CD4-positive, alpha-beta T cell treated with Interleukin-12 subunit alpha and Interleukin-12 subunit beta, for 1 hour (primary cell): Measurements from ENCODE around the gene NME3.

ENCODE experiments used
- DNase-seq: peaks from one replicate; pipeline ENCODE4 v3.0.0-alpha.2; 2020

Gene NME3

GRCh38 chr16:1721372-1721771, 50.0 kb downstream of the NME3 start:
- no peak for DNase-seq
